ENCODE data around the gene C1orf159. TPM values are rescaled to one million over a fixed set of nuclear protein-coding genes. Genes with fewer than 3 reads are reported as not detected.

The C1orf159 gene
- total and polyA plus RNA-seq, 2 donors (not counting 1 experiment from before 2014, with no cell fraction given) = 23.0 to 25.6 TPM

GRCh38 chr1:1122981-1123480 lies 7.1 kb upstream of the C1orf159 start:
- Histone ChIP-seq H3K36me3 (replicated peaks in 1 of 2; ENCODE audit: control extremely low read depth in 1 of 2, control insufficient read depth in 1 of 2, extremely low read depth in 1 of 2, insufficient read depth in 2 of 2, low read length in 1 of 2) (no peaks in the 10 kb centered on the region), H3K27ac (ENCODE audit: low read length in 2 of 2) (no peak overlapping the region), H3K4me2 (replicated peaks; ENCODE audit: low read depth, low read length, poor library complexity, severe bottlenecking) (peak overlapping the region; percentile 84), H3K4me1 (ENCODE audit: control insufficient read depth in 2 of 2, insufficient read depth in 2 of 2, low read length in 2 of 2) (peaks cover 25 to 27% of the 10 kb centered on the region in 2 donors), H3K4me3 (ENCODE audit: control extremely low read depth in 1 of 5, extremely low read depth in 1 of 5, insufficient read depth in 1 of 5, low read depth in 2 of 5, low read length in 4 of 5) (no peak overlapping the region), H3K79me2 (ENCODE audit: control insufficient read depth, insufficient read depth, low read length) (no peaks in the 10 kb centered on the region), H3K9me3 (ENCODE audit: control extremely low read depth in 1 of 3, control insufficient read depth in 2 of 3, insufficient read depth in 1 of 3, low read length in 2 of 3) (peaks cover 0 to 17% (median 0%) of the 10 kb centered on the region in 3 donors), H3K9ac (ENCODE audit: low read length) (no peak overlapping the region), H2AFZ (ENCODE audit: insufficient read depth, low read depth, low read length, poor library complexity, severe bottlenecking) (peak overlapping the region; percentile 90), H4K20me1 (ENCODE audit: control insufficient read depth, insufficient read depth, low read length, poor library complexity, severe bottlenecking) (no peaks in the 10 kb centered on the region), H3K27me3 (replicated peaks in 1 of 4; ENCODE audit: control extremely low read depth in 1 of 4, control insufficient read depth in 3 of 4, insufficient read depth in 4 of 4, low read length in 3 of 4) (peaks cover 0 to 22% (median 2%) of the 10 kb centered on the region in 4 experiments)
- WGBS (ENCODE audit: insufficient coverage) = 82% methylated on average over 13 of the region's 18 CpGs
- Mint-ChIP-seq H3K4me3 (peak overlapping the region; percentile 39), H3K4me1 (peaks cover 17% of the 10 kb centered on the region), H3K27ac (no peak overlapping the region), H3K27me3 (peaks cover 9% of the 10 kb centered on the region), H3K9me3 (ENCODE audit: insufficient read depth) (no peaks in the 10 kb centered on the region)
- ChIA-PET CTCF (interaction anchor here (0.8 to 4.9 kb wide), 34 partner anchors 7 to 381 kb away, joined by 3 to 151 read pairs (median 5); partner anchors contain the start of genes TNFRSF18, TTLL10 and UBE2J2), POLR2A (interaction anchor here (0.5 to 2.5 kb wide), 10 partner anchors 14 to 168 kb away, joined by 3 to 27 read pairs (median 6); partner anchors contain the start of gene UBE2J2)
- TF ChIP-seq EZH2 (IDR thresholded peaks at IDR 0.05; ENCODE audit: borderline replicate concordance, insufficient read depth, low read depth, low read length, poor library complexity, severe bottlenecking) (no peak), CTCF (IDR thresholded peaks at IDR 0.05) (no peak)
- DNase-seq (peak; percentile 46), ATAC-seq (ENCODE audit: low read depth) (no peak)
- intact Hi-C loops (cut with micrococcal nuclease) = loop anchor here (1.0 to 5.0 kb wide), 5 partner anchors 13 to 170 kb away; partner anchors contain the start of gene TTLL10
